ENCODE data around the gene ZBTB38.

The ZBTB38 gene

DNA sequence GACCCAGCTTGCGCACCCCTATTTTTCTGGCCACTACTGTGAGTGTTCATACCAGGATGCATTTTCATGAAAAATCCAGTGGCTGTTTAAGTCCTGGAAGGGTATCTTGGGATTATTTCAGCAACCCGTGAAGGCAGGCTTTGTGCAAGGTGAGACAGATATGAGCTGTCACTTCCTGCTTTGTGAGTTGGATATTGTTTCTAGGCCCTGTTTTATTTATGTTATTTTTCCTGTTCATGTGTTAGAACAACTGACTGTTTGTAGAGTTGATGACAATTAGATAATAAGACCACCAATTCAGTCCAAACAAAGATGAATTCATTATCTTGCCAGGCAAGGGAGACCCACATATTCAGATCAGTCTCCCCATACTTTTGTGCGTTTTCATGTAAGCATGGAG, 42.5 kb downstream of the ZBTB38 start:
- H3K27ac ChIP-seq (replicated peaks) = no peak overlapping the region

DNA sequence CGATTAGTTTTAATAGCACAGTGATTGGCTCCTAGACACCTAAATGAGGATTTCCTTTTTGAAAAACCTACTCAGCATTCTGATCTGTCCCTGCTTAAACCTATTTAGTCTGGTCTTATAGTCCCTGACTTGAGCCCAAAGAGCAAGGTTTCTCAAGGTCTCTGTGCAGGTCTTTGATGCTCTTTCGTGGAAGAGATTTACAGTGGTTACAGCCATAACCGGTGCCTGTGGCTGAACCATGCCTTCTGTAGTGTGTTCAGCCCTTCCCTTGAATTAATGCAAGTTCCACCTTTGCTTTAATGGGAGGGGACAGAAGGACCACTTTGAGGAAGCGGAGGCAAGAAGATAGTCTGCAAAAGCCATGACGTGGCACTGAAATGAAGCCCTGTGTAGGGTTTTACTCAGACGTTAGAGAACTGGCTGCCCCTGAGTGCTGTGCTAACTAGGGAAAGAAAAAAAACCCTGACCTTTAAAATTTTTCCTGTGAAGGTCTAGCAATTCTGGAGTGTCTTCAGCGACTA, 43.0 kb downstream of the ZBTB38 start:
- no peak overlapping the region for H3K4me3 ChIP-seq (replicated peaks; ENCODE audit: insufficient read depth, low read length)
- TF ChIP-seq, protein P1, sequence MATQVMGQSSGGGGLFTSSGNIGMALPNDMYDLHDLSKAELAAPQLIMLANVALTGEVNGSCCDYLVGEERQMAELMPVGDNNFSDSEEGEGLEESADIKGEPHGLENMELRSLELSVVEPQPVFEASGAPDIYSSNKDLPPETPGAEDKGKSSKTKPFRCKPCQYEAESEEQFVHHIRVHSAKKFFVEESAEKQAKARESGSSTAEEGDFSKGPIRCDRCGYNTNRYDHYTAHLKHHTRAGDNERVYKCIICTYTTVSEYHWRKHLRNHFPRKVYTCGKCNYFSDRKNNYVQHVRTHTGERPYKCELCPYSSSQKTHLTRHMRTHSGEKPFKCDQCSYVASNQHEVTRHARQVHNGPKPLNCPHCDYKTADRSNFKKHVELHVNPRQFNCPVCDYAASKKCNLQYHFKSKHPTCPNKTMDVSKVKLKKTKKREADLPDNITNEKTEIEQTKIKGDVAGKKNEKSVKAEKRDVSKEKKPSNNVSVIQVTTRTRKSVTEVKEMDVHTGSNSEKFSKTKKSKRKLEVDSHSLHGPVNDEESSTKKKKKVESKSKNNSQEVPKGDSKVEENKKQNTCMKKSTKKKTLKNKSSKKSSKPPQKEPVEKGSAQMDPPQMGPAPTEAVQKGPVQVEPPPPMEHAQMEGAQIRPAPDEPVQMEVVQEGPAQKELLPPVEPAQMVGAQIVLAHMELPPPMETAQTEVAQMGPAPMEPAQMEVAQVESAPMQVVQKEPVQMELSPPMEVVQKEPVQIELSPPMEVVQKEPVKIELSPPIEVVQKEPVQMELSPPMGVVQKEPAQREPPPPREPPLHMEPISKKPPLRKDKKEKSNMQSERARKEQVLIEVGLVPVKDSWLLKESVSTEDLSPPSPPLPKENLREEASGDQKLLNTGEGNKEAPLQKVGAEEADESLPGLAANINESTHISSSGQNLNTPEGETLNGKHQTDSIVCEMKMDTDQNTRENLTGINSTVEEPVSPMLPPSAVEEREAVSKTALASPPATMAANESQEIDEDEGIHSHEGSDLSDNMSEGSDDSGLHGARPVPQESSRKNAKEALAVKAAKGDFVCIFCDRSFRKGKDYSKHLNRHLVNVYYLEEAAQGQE (IDR thresholded peaks at IDR 0.05; ENCODE audit: insufficient replicate concordance, low read depth) = no peak
- TF ChIP-seq GABPA (IDR thresholded peaks at IDR 0.05; ENCODE audit: low read depth) (no peak), POLR2AphosphoS5 (IDR thresholded peaks at IDR 0.05; ENCODE audit: low read depth) (no peak), SPI1 (IDR thresholded peaks at IDR 0.05; ENCODE audit: borderline replicate concordance, low read depth) (no peak)
- TF ChIP-seq, protein P2, sequence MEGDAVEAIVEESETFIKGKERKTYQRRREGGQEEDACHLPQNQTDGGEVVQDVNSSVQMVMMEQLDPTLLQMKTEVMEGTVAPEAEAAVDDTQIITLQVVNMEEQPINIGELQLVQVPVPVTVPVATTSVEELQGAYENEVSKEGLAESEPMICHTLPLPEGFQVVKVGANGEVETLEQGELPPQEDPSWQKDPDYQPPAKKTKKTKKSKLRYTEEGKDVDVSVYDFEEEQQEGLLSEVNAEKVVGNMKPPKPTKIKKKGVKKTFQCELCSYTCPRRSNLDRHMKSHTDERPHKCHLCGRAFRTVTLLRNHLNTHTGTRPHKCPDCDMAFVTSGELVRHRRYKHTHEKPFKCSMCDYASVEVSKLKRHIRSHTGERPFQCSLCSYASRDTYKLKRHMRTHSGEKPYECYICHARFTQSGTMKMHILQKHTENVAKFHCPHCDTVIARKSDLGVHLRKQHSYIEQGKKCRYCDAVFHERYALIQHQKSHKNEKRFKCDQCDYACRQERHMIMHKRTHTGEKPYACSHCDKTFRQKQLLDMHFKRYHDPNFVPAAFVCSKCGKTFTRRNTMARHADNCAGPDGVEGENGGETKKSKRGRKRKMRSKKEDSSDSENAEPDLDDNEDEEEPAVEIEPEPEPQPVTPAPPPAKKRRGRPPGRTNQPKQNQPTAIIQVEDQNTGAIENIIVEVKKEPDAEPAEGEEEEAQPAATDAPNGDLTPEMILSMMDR (IDR thresholded peaks at IDR 0.05; ENCODE audit: insufficient read depth, low read length) = no peak
- DNase-seq (ENCODE audit: low read depth in 1 of 2, low spot score in 1 of 2) = no peak

More for the DNA sequence above, 42.5 kb downstream of the ZBTB38 start:
- no peak overlapping the region for H3K4me3 ChIP-seq (replicated peaks; ENCODE audit: insufficient read depth, low read length)
- TF ChIP-seq GABPA (IDR thresholded peaks at IDR 0.05; ENCODE audit: low read depth) (no peak), POLR2AphosphoS5 (IDR thresholded peaks at IDR 0.05; ENCODE audit: low read depth) (no peak), SPI1 (IDR thresholded peaks at IDR 0.05; ENCODE audit: borderline replicate concordance, low read depth) (no peak)
- TF ChIP-seq, protein P1 (IDR thresholded peaks at IDR 0.05; ENCODE audit: insufficient replicate concordance, low read depth) = no peak
- TF ChIP-seq, protein P2 (IDR thresholded peaks at IDR 0.05; ENCODE audit: insufficient read depth, low read length) = no peak
- no peak for DNase-seq (ENCODE audit: low read depth in 1 of 2, low spot score in 1 of 2)
- peaks cover under 1% of the 10 kb centered on the region for H3K27me3 ChIP-seq (ENCODE audit: insufficient read depth, poor library complexity, severe bottlenecking)

DNA sequence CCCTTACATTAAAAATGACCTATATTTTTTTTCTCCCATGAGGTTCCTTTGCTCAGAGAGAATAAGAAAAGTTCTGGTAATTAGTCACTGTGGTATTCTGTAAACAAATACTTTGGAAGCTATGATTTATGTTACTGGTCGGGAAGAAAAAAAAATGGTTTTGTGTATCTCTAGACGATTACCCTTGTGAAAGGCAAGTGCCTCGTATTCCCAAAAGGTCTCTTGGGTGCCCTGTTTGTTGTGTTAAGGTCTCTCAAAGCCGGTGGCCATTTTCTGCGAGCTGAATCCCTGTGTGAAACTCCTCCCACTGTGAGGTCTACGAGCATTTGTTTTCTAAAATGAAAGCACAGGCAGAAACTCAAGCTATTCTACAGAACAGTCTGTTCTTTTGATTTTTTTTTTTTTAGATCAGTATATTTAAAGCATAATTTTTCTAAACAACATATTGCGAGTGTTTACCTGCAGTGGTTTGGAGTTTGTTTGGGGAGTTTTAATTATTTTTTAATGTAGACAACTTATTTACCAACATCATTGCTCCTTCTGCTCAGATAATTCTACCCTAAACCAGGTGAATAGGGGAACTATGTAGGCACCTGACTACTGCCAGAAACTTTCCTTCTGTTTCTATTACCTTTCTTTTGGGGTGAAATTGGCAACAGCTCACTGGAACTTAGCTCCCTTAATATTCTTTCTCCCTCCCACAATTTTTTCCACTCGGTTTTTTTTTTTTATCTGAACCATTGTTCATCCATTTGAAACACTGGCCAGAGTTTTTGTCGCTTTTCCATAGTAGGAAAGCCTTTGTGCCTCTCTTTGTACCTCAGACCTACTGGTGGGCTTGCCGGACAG, 44.0 kb downstream of the ZBTB38 start:
- no peak overlapping the region for H3K27ac ChIP-seq (replicated peaks)
- H3K4me3 ChIP-seq (replicated peaks; ENCODE audit: insufficient read depth, low read length) = no peak overlapping the region
- DNase-seq (ENCODE audit: low read depth in 1 of 2, low spot score in 1 of 2) = no peak
- H3K27me3 ChIP-seq (ENCODE audit: insufficient read depth, poor library complexity, severe bottlenecking) = no peaks in the 10 kb centered on the region
- TF ChIP-seq, protein P1 (IDR thresholded peaks at IDR 0.05; ENCODE audit: insufficient replicate concordance, low read depth) = no peak
- TF ChIP-seq POLR2AphosphoS5 (IDR thresholded peaks at IDR 0.05; ENCODE audit: low read depth) (no peak), GABPA (IDR thresholded peaks at IDR 0.05; ENCODE audit: low read depth) (no peak), SPI1 (IDR thresholded peaks at IDR 0.05; ENCODE audit: borderline replicate concordance, low read depth) (no peak)
- TF ChIP-seq, protein P2 (IDR thresholded peaks at IDR 0.05; ENCODE audit: insufficient read depth, low read length) = no peak

More for the DNA sequence above, 43.0 kb downstream of the ZBTB38 start:
- no peaks in the 10 kb centered on the region for H3K27me3 ChIP-seq (ENCODE audit: insufficient read depth, poor library complexity, severe bottlenecking)
- H3K27ac ChIP-seq (replicated peaks) = no peak overlapping the region
